HT-29 (cell line): ENCODE measurements around the gene UVRAG. TPM values are rescaled to one million over a fixed set of nuclear protein-coding genes. Genes with fewer than 3 reads are reported as not detected.
"Not testable (repeated sequence)": the region's sequence is repeated elsewhere in the genome, so short reads cannot be mapped to it uniquely, and the experiment has no call there.

ENCODE experiments used
- DNase-seq: peaks from one replicate; pipeline ENCODE4 v3.0.0-alpha.2; 2015; ENCODE audit warnings: low spot score
- total RNA-seq: library from RNA; depleted of rRNA; stranded (reverse); fragments of >200 nt; shearing (Covaris generic); gene quantifications from 2 replicates; pipeline ENCODE4 v1.2.3, GENCODE V29; 2014

The UVRAG gene
- total RNA-seq, 1 experiment from 2014 or later: 11.9 TPM

DNA sequence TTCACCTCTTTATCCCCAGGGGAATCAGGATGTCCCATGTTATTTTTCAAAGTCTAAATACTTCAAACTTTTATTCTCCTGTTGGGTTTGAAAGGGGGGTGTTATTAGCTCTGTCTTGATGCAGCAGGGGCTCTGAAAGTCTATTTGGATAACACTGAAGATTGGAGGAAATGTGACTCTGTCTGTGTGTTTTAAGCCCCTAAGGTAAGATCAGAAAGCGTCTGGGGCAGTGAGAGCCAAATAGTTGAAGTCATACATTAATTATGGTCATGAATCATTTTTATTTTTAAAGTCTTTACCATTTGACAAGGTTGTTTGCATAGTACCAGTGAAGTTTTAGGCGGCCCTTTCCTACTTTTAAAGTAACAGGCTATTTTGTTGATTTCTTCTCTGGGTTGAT, 139.0 kb downstream of the UVRAG start:
- no peak for DNase-seq

DNA sequence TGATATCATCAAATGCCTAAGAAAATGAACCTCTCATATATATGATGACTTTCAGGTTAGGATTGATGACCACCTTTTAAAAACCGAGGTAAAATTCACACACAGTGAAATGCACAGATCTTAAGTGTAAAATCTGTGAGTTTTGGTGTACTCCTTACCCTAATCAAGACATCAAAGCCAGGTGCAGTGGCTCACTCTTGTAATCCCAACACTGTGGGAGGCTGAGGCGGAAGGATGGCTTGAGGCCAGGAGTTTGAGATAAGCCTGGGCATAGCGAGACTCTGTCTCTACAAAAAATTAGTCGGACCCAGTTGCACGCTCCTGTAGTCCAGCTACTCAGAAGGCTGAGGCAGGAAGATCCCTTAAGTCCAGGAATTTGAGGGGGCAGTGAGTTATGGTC, 140.4 kb downstream of the UVRAG start:
- DNase-seq: no peak

DNA sequence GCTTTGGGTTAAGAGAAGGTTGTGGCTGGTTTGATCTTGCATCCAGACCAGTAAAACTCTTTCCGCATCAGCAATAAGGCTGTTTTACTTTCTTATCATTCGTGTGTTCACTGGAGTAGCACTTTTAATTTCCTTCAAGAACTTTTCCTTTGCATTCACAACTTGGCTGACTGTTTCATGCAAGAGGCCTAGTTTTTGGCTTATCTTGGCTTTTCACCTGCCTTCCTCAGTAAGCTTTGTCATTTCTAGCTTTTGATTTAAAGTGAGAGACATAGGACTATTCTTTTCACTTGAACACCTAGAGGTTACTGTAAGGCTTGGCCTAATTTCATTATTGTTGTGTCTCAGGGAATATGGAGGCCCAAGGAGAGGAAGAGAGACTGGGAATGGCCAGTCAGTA, 144.5 kb downstream of the UVRAG start:
- no peak for DNase-seq

DNA sequence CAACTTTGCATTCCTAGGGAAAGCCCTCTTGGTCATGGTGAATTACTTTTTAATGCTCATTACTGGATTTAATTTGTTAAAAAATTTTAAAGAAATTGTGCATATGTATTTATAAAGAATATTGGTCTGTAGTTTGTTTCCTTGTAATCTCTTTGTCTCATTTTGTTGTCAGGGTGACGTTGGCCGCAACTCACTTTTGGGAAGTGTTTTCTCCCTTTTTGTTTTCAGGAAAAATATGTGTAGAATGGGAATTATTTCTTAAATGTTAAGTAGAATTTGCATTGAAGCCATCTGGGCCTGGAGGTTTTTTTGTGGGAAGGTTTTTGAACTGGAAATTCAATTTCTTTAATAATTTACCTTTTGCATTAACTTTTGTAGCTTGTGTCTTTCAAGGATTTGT, 149.1 kb downstream of the UVRAG start:
- no peak for DNase-seq

DNA sequence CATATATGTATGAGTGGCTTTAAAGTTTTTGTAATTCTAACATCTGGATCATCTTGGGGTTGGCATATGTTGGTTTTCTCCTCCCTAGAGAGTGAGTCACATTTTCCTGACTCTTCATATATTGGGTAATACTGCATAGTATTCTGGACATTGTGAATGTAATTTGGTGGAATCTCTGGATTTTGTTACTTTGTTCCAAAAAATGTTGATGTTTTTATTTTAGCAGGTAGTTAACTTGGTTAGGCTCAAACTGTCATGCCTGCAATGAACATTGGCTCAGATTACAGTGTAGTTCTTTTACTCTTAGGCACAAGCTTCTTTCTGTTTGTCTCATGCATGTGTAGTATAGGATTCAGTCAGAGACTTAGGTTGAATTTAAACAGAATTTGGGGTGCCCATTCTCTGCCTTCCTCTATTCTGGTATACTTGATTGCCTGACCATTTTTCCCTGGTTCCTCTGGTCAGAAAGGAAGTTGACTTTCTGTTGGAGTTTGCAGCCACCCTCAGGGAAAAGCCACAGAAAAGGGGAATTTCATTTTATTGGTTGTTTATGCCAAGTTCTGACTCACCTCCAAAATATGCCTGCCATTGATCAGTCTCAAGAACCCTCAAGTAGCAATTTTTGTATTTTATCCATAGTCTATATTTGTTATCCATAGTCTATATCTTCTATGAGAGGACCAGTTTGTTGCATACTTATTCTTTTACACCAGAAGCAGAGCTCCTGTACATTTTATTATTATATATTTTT, 151.7 kb downstream of the UVRAG start:
- DNase-seq: no peak

DNA sequence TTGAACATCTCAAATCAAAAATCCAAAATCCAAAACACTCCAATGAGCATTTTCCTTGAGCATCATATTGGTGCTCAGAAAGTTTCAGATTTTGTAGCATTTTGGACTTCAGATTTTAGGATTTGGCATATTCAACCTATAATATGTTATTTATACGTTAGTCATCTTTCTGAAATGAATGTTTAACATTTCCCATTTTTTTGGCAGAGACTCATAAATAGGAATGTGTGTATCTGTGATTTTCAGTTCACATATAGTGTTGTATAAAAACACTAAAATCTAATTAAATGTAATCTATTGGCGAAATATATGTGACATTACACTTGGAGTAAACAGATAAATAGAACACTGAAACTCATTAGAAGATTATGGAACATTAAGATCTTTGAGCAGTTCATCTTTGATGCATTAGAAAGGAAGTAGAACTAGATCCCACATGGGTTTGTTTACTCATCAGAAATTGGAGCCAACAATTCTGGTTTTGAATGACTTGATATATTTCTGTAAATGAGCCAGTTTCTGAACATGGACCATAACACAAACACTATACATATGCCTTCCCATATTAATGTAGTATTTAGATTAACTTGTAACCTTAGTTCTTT, 153.1 kb downstream of the UVRAG start:
- DNase-seq: no peak

DNA sequence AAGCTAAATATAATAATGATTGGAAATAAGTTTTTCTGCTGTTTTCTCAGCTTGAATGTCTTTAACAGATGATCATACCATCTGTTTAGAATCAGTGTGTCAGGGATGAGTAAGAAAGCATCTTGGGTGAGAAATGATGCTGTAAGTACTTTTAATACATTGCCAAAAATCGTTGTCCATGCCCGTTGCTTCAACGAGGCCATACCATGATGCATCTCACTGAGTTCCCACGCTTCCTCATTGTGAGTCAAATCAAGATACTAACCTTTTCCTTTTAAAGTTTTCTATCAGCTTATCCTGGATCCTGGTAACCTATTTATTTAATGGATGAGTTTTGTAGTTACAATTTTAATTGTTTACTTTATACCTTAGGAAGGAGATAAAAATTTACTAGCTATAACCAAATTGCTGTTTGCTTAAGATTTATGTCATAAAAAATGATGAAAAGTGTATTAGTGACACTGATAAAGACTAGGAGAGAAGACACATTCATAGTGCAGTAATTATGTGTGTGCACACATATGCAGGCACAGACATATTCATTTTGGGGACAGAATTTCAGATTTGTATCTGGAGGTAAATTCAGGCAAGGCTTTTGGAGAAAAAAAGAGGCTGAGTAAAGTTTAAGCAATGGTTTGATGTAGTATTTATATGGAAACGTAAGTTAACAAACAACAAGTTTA, 154.8 kb downstream of the UVRAG start:
- peak; percentile 29 for DNase-seq

DNA sequence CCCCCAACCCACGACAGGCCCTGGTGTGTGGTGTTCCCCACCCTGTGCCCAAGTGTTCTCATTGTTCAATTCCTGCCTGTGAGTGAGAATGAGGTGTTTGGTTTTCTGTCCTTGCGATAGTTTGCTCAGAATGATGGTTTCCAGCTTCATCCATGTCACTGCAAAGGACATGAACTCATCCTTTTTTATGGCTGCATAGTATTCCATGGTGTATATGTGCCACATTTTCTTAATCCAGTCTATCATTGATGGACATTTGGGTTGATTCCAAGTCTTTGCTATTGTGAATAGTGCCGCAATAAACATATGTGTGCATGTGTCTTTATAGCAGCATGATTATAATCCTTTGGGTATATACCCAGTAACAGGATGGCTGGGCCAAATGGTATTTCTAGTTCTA, 158.7 kb downstream of the UVRAG start:
- not testable (repeated sequence) for DNase-seq

DNA sequence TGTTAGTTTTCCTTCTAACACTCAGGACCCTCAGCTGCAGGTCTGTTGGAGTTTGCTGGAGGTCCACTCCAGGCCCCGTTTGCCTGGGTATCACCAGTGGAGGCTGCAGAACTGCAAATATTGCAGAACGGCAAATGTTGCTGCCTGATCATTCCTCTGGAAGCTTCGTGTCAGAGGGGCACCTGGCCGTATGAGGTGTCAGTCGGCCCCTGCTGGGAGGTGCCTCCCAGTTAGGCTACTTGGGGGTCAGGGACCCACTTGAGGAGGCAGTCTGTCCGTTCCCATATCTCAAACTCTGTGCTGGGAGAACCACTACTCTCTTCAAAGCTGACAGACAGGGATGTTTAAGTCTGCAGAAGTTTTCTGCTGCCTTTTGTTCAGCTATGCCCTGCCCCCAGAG, 164.1 kb downstream of the UVRAG start:
- not testable (repeated sequence) for DNase-seq

DNA sequence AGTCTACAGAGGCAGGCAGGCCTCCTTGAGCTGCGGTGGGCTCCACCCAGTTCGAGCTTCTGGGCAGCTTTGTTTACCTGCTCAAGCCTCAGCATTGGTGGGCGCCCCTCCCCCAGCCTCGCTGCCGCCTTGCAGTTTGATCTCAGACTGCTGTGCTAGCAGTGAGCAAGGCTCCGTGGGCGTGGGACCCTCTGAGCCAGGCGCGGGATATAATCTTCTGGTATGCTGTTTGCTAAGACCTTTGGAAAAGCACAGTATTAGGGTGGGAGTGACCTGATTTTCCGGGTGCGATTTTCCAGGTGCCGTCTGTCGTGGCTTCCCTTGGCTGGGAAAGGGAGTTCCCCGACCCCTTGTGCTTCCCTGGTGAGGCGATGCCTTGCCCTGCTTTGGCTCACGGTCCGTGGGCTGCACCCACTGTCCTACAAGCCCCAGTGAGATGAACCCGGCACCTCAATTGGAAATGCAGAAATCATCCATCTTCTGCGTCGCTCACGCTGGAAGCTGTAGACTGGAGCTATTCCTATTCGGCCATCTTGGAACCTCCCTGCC, 164.5 kb downstream of the UVRAG start:
- DNase-seq: not testable (repeated sequence)

DNA sequence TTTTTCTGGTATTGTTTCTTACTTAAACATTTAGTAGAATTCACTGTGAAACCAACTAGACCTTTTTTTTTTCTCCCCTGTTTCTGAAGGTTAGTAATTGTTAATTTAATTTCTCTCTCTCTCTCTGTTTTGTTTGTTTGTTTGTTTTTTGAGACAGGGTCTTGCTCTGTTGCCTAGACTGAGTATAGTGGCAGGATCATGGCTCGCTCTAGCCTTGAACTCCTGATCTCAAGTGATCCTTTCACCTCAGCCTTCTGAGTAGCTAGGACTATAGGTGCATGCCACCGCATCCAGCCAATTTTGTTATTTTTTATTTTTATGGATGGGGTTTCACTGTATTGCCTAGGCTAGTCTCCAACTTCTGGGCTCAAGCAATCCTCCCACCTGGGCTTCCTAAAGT, 165.0 kb downstream of the UVRAG start:
- no peak for DNase-seq

DNA sequence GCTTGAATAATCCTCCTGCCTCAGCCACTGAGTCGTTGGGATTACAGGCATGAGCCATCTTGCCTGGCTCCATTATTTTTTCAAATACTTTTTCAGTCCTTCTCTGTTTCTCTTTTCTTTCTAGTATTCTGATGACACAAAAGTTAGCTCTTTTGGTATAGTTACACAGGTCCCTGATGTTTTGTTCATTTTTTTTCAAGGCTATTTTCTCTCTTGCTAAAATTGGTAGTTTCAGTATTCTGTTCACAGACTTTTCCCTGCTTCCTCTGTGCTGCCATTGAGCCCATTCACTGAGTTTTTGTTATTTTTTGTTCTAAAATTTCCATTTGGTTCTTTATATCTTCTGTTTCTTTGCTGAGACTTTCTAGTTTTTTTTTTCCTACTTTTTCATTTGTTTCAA, 166.5 kb downstream of the UVRAG start:
- no peak for DNase-seq

DNA sequence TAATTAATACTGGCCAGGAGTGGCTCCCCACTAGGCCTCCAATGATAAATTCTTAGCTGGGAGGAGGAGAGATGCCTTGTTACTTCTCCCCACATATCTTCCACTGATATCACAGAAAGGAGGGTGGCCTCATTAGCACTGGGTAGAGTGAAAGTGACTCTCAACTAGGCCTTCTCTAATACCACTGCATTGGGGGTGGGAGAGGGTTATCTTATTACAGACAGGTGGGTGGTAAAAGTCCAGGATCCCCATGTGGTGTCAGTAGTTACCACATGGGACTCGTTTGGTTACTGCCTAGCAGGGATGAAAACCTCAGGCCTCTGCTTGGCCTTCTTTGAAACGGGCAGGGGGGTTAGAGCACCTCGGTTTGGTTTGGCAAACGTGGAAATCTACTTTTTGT, 167.3 kb downstream of the UVRAG start:
- DNase-seq: no peak

DNA sequence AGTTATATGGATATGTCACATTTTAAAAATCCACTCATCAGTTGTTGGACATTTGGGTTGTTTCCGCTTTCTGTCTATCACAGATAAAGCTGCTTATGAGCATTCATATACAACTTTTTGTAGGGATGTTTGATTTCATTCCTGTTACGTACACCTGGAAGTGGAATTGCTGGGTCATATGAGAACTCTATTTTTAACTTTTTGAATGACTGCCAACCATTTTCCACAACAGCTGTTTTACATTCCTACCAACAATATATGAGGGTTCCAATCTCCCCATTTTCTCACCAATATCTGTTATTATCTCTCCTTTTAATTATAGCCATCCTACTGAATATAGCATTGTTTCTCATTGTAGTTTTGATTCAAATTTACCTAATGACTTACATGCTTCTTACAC, 172.0 kb downstream of the UVRAG start:
- DNase-seq: no peak

DNA sequence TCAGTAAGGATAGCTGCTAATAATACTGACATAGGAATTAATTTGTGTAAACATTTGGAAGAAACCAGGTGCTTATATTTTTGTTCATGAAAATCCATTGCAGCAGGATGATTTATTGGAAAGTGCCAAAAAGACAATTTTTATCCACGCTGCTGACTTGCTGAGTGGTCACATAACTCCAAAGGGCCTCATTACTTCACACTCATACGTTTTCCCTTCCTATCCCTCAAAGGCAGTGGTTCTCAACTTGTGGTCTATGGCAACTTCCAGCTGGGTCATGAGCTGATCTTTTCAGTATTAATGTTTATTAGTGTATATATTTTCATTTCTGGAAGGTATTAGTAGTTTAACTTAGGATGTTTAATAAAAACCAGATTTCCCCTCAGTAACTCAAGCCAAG, 178.1 kb downstream of the UVRAG start:
- DNase-seq: no peak

DNA sequence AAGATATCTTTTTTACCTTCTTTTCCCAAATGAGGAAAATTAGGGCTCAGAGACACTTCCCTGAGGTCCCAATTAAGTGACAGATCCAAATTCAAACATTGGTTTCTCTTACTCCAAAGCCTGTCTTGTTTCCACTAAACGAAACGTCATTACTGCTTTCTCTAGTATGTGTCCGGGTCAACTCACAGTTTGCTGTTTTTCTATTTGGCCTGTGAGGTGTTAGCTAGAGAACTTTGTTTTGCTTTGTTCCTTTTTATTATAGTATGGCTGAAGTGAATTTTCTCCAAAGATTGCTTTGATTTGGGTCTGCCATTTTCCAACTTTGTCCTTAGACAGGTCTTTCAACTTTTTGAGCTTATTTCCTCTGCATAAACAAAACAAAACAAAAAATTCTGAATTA, 179.6 kb downstream of the UVRAG start:
- DNase-seq: no peak

DNA sequence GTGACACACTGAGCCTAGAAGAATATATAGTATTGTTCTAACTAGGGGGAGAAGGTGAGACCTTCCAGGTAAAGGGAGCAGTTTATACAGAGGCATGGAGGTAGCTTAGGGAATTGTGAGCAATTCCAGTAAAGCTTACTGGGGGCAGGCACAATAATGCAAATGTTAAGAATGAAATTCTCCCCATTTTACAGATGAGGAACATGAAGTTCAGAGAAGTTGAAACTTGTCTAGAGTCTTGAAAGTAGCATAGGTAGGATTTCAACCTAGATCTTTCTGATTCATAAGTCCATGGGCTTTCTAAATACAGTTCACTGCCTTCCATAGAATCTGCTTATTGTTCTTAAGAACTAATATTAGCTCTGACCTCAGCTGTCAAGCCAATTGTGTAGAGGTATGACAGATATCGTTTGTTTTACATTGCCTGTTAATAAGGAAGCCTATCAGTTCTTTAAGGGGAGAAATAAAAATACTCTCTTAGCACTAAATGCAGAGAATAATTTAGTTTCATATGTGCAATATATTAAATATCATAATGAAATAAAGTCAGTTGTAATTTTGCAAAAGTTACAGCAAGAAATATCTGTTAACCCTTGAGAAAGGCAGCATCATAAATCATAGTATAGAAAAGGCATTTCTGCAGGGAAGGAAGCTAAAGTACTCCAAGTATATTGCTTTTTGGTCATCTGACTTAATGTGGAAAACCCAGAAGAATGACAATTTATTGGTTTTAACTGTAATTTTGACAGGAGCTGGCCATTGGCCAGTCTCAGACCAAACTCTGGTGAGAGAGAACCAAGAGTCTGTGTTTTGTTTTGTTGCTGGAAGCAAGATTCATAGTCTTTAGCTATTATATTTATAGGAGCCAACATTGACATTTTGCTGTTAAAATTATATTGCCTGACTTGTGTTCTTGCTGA, 181.8 kb downstream of the UVRAG start:
- no peak for DNase-seq

DNA sequence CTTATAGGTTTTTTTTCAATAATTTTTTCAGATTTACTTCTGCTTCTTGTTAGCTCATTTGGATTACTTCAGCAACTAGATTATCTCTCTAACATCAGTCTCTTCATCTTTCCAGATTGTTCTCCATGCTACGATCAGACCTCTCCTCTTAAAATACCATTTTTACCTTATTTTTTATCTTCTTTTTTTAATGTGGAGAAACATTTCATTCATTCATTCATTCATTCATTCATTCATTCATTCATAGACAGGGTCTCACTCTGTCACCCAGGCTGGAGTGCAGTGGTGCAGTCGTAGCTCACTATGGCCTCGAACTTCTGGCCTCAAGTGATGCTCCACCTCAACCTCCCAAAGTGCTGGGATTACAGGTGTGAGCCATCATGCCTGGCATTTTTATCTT, 189.4 kb downstream of the UVRAG start:
- DNase-seq: no peak

DNA sequence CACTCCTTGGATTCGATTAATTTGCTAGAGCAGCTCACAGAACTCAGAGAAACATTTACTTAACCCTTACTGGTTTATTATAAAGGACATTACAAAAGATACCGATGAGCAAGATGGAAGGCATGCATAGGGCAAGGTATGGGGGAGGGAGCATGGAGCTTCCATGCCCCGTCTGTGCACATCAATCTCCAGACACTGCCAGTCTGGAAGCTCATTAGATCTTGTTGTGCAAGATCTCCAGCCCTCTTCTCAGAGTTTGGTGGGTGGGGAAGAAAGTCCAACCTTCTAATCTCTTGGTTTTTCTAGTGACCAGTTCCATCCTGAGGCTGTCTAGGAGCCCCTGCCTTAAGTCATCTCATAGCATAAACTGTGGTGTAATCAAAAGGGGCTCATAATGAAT, 190.7 kb downstream of the UVRAG start:
- DNase-seq: no peak

DNA sequence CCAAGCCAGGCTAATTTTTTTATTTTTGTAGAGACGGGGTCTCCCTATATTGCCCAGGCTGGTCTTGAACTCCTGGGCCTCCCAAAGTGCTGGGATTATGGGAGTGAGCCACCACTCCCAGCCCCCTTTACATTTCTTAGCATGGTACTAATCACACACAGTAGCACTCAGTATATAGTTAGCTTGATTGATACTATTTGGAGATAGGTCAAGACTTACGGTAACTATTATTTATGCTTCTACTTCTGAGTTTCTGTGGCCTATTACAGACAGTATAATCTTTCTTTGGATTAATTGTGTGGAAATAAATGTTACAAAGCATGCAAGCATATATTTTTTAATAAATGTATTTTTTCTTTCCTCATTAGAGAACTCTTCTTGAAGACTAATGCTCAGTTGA, 192.2 kb downstream of the UVRAG start:
- no peak for DNase-seq

DNA sequence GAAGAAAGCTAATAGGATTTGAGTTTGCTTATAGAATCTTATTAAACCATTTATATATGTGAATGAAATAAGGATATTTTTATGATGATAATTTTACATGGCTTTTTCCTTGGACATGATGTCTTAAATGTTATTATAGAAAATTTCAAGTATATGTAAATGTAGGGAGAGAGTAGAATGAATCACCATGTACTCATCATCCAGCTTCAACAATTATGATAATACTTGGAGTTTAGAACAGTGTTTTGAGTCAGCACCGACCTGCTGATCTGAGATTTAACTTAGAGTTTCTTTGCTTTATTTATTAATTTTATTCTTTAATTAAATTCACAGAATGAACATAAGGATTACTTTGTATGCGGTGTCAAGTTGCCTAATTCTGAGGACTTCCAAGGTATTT, 193.5 kb downstream of the UVRAG start:
- DNase-seq: no peak

DNA sequence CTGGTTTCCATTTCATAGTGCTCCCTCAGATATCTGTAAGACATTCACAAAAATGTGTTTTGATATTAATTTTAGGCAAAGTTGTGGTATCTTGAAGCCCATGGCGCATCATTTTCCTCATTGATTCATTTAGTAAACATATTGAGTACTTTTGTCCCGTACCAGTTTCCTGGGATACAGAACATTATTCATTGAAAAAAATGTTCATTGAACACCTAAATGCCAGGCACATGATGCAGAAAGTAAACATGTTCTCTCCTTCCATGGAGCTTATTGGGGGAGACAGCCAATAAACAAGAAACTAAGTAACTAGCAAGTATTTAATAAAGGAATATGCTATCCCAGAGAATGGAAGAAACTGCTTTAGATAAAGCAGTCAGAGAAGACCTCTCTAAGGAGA, 195.0 kb downstream of the UVRAG start:
- no peak for DNase-seq
